Measurements from ENCODE around the gene ANKS1B.

DNA sequence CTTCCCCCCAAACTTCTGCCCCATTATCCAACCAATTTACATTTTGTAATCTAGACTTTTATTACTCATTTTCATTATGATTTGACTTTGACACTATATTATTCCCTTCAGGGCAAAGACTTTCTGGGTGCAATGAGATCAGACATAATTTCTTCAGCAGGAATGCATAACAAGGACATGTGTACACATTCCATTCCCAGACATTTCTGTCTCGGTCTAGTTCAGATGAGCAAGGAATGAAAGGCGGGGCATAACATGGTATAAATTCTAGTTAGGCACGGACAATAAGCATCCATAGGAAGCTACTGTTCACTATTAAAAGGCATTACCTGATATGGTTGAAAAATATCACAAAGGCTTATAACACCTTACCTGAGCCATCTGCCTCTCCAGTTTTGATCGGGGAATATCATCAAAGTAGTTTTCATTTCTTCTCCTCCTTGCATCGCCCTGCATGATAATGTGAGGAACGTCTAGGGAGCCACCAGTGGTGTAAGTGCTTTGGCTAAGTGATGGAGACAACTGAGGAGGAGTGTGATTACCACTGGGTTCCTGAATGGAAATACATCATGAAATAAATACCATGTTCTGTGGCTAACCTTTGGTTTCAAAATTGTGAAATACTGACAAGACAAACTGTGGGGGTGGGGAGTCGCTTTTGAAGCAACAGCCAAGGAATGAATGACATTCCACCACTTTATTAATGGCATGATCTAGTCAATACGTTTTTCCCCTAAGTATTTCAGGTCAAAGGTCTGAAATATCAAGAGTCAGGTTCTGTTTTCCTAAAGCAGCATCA lies 1155.7 kb downstream of the ANKS1B start:
- TF ChIP-seq MAFK (IDR thresholded peaks at IDR 0.05; ENCODE audit: low read depth, low read length) = no peak
- TF ChIP-seq POLR2A (IDR thresholded peaks at IDR 0.05; ENCODE audit: low read depth, low read length) = no peak
- TF ChIP-seq, protein P1, sequence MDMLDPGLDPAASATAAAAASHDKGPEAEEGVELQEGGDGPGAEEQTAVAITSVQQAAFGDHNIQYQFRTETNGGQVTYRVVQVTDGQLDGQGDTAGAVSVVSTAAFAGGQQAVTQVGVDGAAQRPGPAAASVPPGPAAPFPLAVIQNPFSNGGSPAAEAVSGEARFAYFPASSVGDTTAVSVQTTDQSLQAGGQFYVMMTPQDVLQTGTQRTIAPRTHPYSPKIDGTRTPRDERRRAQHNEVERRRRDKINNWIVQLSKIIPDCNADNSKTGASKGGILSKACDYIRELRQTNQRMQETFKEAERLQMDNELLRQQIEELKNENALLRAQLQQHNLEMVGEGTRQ (IDR thresholded peaks at IDR 0.05; ENCODE audit: low read depth, low read length) = no peak
- no peak for TF ChIP-seq RFX5 (IDR thresholded peaks at IDR 0.05; ENCODE audit: low read depth, low read length)
- TF ChIP-seq, protein P2, sequence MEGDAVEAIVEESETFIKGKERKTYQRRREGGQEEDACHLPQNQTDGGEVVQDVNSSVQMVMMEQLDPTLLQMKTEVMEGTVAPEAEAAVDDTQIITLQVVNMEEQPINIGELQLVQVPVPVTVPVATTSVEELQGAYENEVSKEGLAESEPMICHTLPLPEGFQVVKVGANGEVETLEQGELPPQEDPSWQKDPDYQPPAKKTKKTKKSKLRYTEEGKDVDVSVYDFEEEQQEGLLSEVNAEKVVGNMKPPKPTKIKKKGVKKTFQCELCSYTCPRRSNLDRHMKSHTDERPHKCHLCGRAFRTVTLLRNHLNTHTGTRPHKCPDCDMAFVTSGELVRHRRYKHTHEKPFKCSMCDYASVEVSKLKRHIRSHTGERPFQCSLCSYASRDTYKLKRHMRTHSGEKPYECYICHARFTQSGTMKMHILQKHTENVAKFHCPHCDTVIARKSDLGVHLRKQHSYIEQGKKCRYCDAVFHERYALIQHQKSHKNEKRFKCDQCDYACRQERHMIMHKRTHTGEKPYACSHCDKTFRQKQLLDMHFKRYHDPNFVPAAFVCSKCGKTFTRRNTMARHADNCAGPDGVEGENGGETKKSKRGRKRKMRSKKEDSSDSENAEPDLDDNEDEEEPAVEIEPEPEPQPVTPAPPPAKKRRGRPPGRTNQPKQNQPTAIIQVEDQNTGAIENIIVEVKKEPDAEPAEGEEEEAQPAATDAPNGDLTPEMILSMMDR (conservative IDR thresholded peaks at IDR 0.05; ENCODE audit: low read depth, low read length) = no peak
- TF ChIP-seq MXI1 (IDR thresholded peaks at IDR 0.05; ENCODE audit: borderline replicate concordance, low read depth, low read length) = no peak
- TF ChIP-seq CEBPB (IDR thresholded peaks at IDR 0.05; ENCODE audit: low read depth, low read length) = no peak
- TF ChIP-seq BHLHE40 (IDR thresholded peaks at IDR 0.05; ENCODE audit: low read depth, low read length) = no peak
- no peak for TF ChIP-seq FOS (IDR thresholded peaks at IDR 0.05; ENCODE audit: low read depth, low read length)
- no peak for TF ChIP-seq RAD21 (IDR thresholded peaks at IDR 0.05; ENCODE audit: low read length)

Measured in IMR-90 (cell line).